H9 (cell line): ENCODE results near the gene KRTAP10-4. TPM values are rescaled to one million over a fixed set of nuclear protein-coding genes. Genes with fewer than 3 reads are reported as not detected.

Experiments
- DNase-seq: peaks from one replicate; pipeline ENCODE4 v3.0.0-alpha.2; 2017
- H2AFZ ChIP-seq: one replicate; pipeline ENCODE4 v1.6.1; 2013; ENCODE audit warnings: mild to moderate bottlenecking, low read length, control low read depth, moderate library complexity
- H2AK5ac ChIP-seq: 2 replicates; pipeline ENCODE4 v1.6.1; 2013; ENCODE audit warnings: low read length, control low read depth, mixed read lengths; ENCODE audit not compliant: insufficient read length
- H2BK120ac ChIP-seq: one replicate; pipeline ENCODE4 v1.6.1; 2013; ENCODE audit warnings: low read depth, mild to moderate bottlenecking, low read length, control low read depth, inconsistent platforms; ENCODE audit not compliant: poor library complexity, severe bottlenecking
- H2BK12ac ChIP-seq: 2 replicates; pipeline ENCODE4 v1.6.1; 2013; ENCODE audit warnings: low read length, control low read depth, mixed read lengths, low read depth; ENCODE audit not compliant: insufficient read length
- H2BK15ac ChIP-seq: 2 replicates; pipeline ENCODE4 v1.6.1; 2013; ENCODE audit warnings: low read depth, low read length, control low read depth
- H2BK20ac ChIP-seq: one replicate; pipeline ENCODE4 v1.6.1; 2013; ENCODE audit warnings: low read depth, mild to moderate bottlenecking, low read length, control low read depth, inconsistent platforms; ENCODE audit not compliant: poor library complexity, severe bottlenecking
- H2BK5ac ChIP-seq: 2 replicates; pipeline ENCODE4 v1.6.1; 2013; ENCODE audit warnings: low read length, control low read depth, mixed read lengths; ENCODE audit not compliant: insufficient read length
- H3K14ac ChIP-seq: 2 replicates; pipeline ENCODE4 v1.6.1; 2013; ENCODE audit warnings: low read length, control low read depth; ENCODE audit not compliant: insufficient read depth
- H3K18ac ChIP-seq: 2 replicates; pipeline ENCODE4 v1.6.1; 2013; ENCODE audit warnings: low read depth, mild to moderate bottlenecking, mixed read lengths, low read length, control low read depth; ENCODE audit not compliant: insufficient read length
- H3K23ac ChIP-seq: 2 replicates; pipeline ENCODE4 v1.6.1; 2013; ENCODE audit warnings: low read length, control low read depth, mixed read lengths, low read depth; ENCODE audit not compliant: insufficient read length
- H3K23me2 ChIP-seq: 2 replicates; pipeline ENCODE4 v1.6.1; 2013; ENCODE audit warnings: low read depth, mild to moderate bottlenecking, mixed read lengths, low read length, control low read depth; ENCODE audit not compliant: insufficient read length, poor library complexity, severe bottlenecking
- H3K27ac ChIP-seq: 2 replicates; pipeline ENCODE4 v1.5.1; 2013; ENCODE audit warnings: low read length, control low read depth, mixed read lengths, low read depth; ENCODE audit not compliant: insufficient read length
- H3K27me3 ChIP-seq: 2 replicates; pipeline ENCODE4 v1.6.1; 2013; ENCODE audit warnings: low read length, control low read depth, inconsistent platforms; ENCODE audit not compliant: insufficient read depth
- H3K4ac ChIP-seq: 2 replicates; pipeline ENCODE4 v1.6.1; 2013; ENCODE audit warnings: low read depth, mild to moderate bottlenecking, control low read depth, inconsistent platforms, low read length, moderate library complexity
- H3K4me1 ChIP-seq: 2 replicates; pipeline ENCODE4 v1.6.1; 2013; ENCODE audit warnings: low read length, control low read depth, inconsistent platforms; ENCODE audit not compliant: insufficient read depth
- H3K4me2 ChIP-seq: 2 replicates; pipeline ENCODE4 v1.6.1; 2013; ENCODE audit warnings: low read length, control low read depth, mixed read lengths; ENCODE audit not compliant: insufficient read length, insufficient read depth
- H3K56ac ChIP-seq: 2 replicates; pipeline ENCODE4 v1.6.1; 2013; ENCODE audit warnings: low read depth, mild to moderate bottlenecking, mixed read lengths, low read length, control low read depth; ENCODE audit not compliant: insufficient read length
- H3K79me1 ChIP-seq: 2 replicates; pipeline ENCODE4 v1.6.1; 2013; ENCODE audit warnings: low read depth, mild to moderate bottlenecking, moderate library complexity, low read length, control low read depth, inconsistent platforms; ENCODE audit not compliant: insufficient read depth, poor library complexity, severe bottlenecking
- H3K79me2 ChIP-seq: 2 replicates; pipeline ENCODE4 v1.6.1; 2013; ENCODE audit warnings: low read length, control low read depth, inconsistent platforms; ENCODE audit not compliant: insufficient read depth
- H3K9ac ChIP-seq: 2 replicates; pipeline ENCODE4 v1.6.1; 2013; ENCODE audit warnings: low read length, control low read depth, mixed read lengths; ENCODE audit not compliant: insufficient read length; ENCODE audit errors: extremely low read depth
- H3K9me3 ChIP-seq: one replicate; pipeline ENCODE4 v1.6.1; 2013; ENCODE audit warnings: low read depth, low read length, inconsistent platforms; ENCODE audit not compliant: control insufficient read depth
- H3T11ph ChIP-seq: one replicate; pipeline ENCODE4 v1.6.1; 2013; ENCODE audit warnings: mild to moderate bottlenecking, low read length, control low read depth, inconsistent platforms
- H4K20me1 ChIP-seq: one replicate; pipeline ENCODE4 v1.6.1; 2013; ENCODE audit not compliant: control insufficient read depth, insufficient read length, insufficient read depth
- H4K5ac ChIP-seq: 2 replicates; pipeline ENCODE4 v1.6.1; 2013; ENCODE audit warnings: low read depth, mild to moderate bottlenecking, mixed read lengths, low read length, control low read depth; ENCODE audit not compliant: insufficient read length
- H4K8ac ChIP-seq: replicated peaks from 2 replicates; pipeline ENCODE4 v1.6.1; 2013; ENCODE audit warnings: low read length, control low read depth, mixed read lengths, low read depth; ENCODE audit not compliant: insufficient read length
- H4K91ac ChIP-seq: 2 replicates; pipeline ENCODE4 v1.6.1; 2013; ENCODE audit warnings: low read depth, mild to moderate bottlenecking, moderate library complexity, mixed read lengths, low read length, control low read depth; ENCODE audit not compliant: insufficient read length
- H3K27ac Mint-ChIP-seq, 3 experiments: 2 replicates in 2 of 3; 3 replicates in 1 of 3; pipeline ENCODE4 v1.8.0; 2020 to 2021; ENCODE audit warnings: mixed read lengths in 3 of 3, mild to moderate bottlenecking in 1 of 3, moderate library complexity in 1 of 3
- H3K27me3 Mint-ChIP-seq: 2 replicates; pipeline ENCODE4 v1.8.0; 2021; ENCODE audit warnings: low read depth, mild to moderate bottlenecking, moderate library complexity, mixed read lengths
- H3K36me3 Mint-ChIP-seq, 3 experiments: 2 replicates in 2 of 3; 3 replicates in 1 of 3; pipeline ENCODE4 v1.8.0; 2020 to 2021; ENCODE audit warnings: low read depth in 3 of 3, mixed read lengths in 3 of 3; ENCODE audit not compliant: insufficient read depth in 1 of 3
- H3K4me1 Mint-ChIP-seq, 2 experiments: 2 replicates each; pipeline ENCODE4 v1.8.0; 2020; ENCODE audit warnings: mixed read lengths in 2 of 2
- H3K4me3 Mint-ChIP-seq, 2 experiments: 2 replicates in 1 of 2; 3 replicates in 1 of 2; pipeline ENCODE4 v1.8.0; 2020 to 2021; ENCODE audit warnings: mild to moderate bottlenecking in 2 of 2, mixed read lengths in 2 of 2, moderate library complexity in 1 of 2
- H3K9me3 Mint-ChIP-seq, 2 experiments: 2 replicates in 1 of 2; 3 replicates in 1 of 2; pipeline ENCODE4 v1.8.0; 2020; ENCODE audit warnings: mild to moderate bottlenecking in 2 of 2, mixed read lengths in 2 of 2, moderate library complexity in 1 of 2
- CTCF ChIP-seq: fragments of 200-600 bp; sonication (generic); conservative IDR thresholded peaks from 3 replicates; pipeline ENCODE4 v1.8.0; 2021; ENCODE audit warnings: antibody characterized with exemption, mild to moderate bottlenecking
- WGBS: extraction: QIAGEN DNeasy Blood & Tissue Kit; methylation state at CpG from one replicate; pipeline ENCODE4 v1.1.7; 2013; ENCODE audit warnings: missing lambda C conversion rate, low lambda C conversion rate, mixed read lengths; ENCODE audit not compliant: insufficient read length; ENCODE audit errors: extremely low coverage; 5-methylcytosine and 5-hydroxymethylcytosine counted together
- total RNA-seq: library from RNA; stranded (reverse); gene quantifications from 2 replicates; pipeline ENCODE4 v1.2.1, GENCODE V29; 2021

Gene KRTAP10-4
- total RNA-seq, 1 experiment from 2014 or later, result not detected

- Histone ChIP-seq H4K20me1 (no peaks in the 10 kb centered on the region), H3K56ac (no peak overlapping the region), H3K14ac (no peak overlapping the region), H4K5ac (no peak overlapping the region), H3K9ac (no peak overlapping the region), H3K18ac (no peak overlapping the region), H3K4ac (no peak overlapping the region), H3K79me2 (no peaks in the 10 kb centered on the region), H2AFZ (no peak overlapping the region), H2BK120ac (no peak overlapping the region), H2AK5ac (no peak overlapping the region), H4K91ac (no peak overlapping the region), H2BK20ac (no peak overlapping the region), H3K23me2 (no peaks in the 10 kb centered on the region), H3K27ac (no peak overlapping the region), H3K27me3 (no peaks in the 10 kb centered on the region), H3T11ph (no peak overlapping the region), H2BK15ac (no peak overlapping the region), H3K79me1 (no peaks in the 10 kb centered on the region), H3K4me1 (no peaks in the 10 kb centered on the region; the same call in 1 of the 2 replicates), H3K4me2 (no peak overlapping the region), H3K23ac (no peak overlapping the region), H2BK12ac (no peak overlapping the region), H3K9me3 (no peaks in the 10 kb centered on the region), H4K8ac (no peak overlapping the region), H2BK5ac (no peak overlapping the region)
- no peak for TF ChIP-seq CTCF
- Mint-ChIP-seq H3K9me3 (no peaks in the 10 kb centered on the region), H3K27ac (no peak overlapping the region), H3K4me1 (peaks cover 2 to 8% of the 10 kb centered on the region in 2 experiments; a peak in 3 of 4 replicates), H3K4me3 (no peak overlapping the region), H3K27me3 (peaks cover 7% of the 10 kb centered on the region), H3K36me3 (no peaks in the 10 kb centered on the region; a peak in 1 of 7 replicates)
- DNase-seq, result peak; percentile 14
- no CpG with 5 or more reads among the region's 10 CpGs for WGBS
Observed at GRCh38 chr21:44528634-44528995, 44.9 kb upstream of the KRTAP10-4 start.
